ENCODE results near the gene KY.

- TF ChIP-seq CTCF (conservative IDR thresholded peaks at IDR 0.05; ENCODE audit: low read length) (no peak), EZH2phosphoT487 (IDR thresholded peaks at IDR 0.05; ENCODE audit: borderline replicate concordance, low read depth, low read length) (no peak)
Measured at GRCh38 chr3:134667406-134667805, 16.6 kb upstream of the KY start.

Data from OCI-LY7 (cell line).